ENCODE results near the gene TSFM. TPM values are rescaled to one million over a fixed set of nuclear protein-coding genes. Genes with fewer than 3 reads are reported as not detected.

Gene TSFM
- total RNA-seq, 4 donors from 2014 or later = 1.4 to 23.2 (median 18.9) TPM

GRCh38 chr12:57765698-57766463 is 16.7 kb upstream of the TSFM start:
- H3K9me3 ChIP-seq = no peaks in the 10 kb centered on the region
- in situ Hi-C loops (cut with MboI; ENCODE audit: low pct_ligation_motif_present in 1 of 4, low pct_unique_long_range_greater_than_20kb in 1 of 4, low sequenced_read_pairs in 3 of 4) = no loop called here
- H3K27me3 ChIP-seq = peaks cover 43% of the 10 kb centered on the region
- no peaks in the 10 kb centered on the region for H3K36me3 ChIP-seq
- no peak for DNase-seq
- H3K4me1 ChIP-seq = peaks cover 9 to 32% (median 31%) of the 10 kb centered on the region in 4 donors
- no peak overlapping the region for H3K27ac ChIP-seq
- TF ChIP-seq EP300 (IDR thresholded peaks at IDR 0.05; ENCODE audit: low read depth) = no peak
- TF ChIP-seq POLR2AphosphoS5 (IDR thresholded peaks at IDR 0.05) = no peak
- no peak for TF ChIP-seq CTCF (IDR thresholded peaks at IDR 0.05)
- no peak for TF ChIP-seq POLR2A (IDR thresholded peaks at IDR 0.05)
- intact Hi-C loops (cut with DNase I; ENCODE audit: low total_unique reads) = no loop called here
- 7 to 14% methylated on average over 2 to 37 of the region's 40 CpGs for WGBS, 2 donors (ENCODE audit: low coverage in 1 of 2)
- H3K4me3 ChIP-seq = peak overlapping the region in 3 of 4 donors; percentile 26 to 54 (median 41)

- Histone ChIP-seq H3K36me3 (no peaks in the 10 kb centered on the region), H3K9me3 (no peaks in the 10 kb centered on the region), H3K4me1 (peaks cover 15 to 40% (median 38%) of the 10 kb centered on the region in 4 donors), H3K27me3 (peaks cover 43% of the 10 kb centered on the region), H3K4me3 (peak within 1 kb of the TSS in 3 of 4 donors; percentile 26 to 54 (median 41)), H3K27ac (no peak within 1 kb of the TSS)
- intact Hi-C loops (cut with DNase I; ENCODE audit: low total_unique reads) = no loop called here
- no peak for DNase-seq
- TF ChIP-seq CTCF (IDR thresholded peaks at IDR 0.05) (no peak), EP300 (IDR thresholded peaks at IDR 0.05; ENCODE audit: low read depth) (no peak), POLR2AphosphoS5 (IDR thresholded peaks at IDR 0.05) (no peak), POLR2A (IDR thresholded peaks at IDR 0.05) (no peak)
- WGBS, 2 donors (ENCODE audit: low coverage in 1 of 2) = 12% methylated on average over 32 of the region's 38 CpGs; no CpG with 5 or more reads in 1 of the 2 donors
- in situ Hi-C loops (cut with MboI; ENCODE audit: low pct_ligation_motif_present in 1 of 4, low pct_unique_long_range_greater_than_20kb in 1 of 4, low sequenced_read_pairs in 3 of 4) = no loop called here
Observed at GRCh38 chr12:57766464-57767304, 15.9 kb upstream of the TSFM start, which contains the start of gene CYP27B1. Gene CYP27B1, minus strand, starts transcription at chr12:57767078. Its CDS starts 37 bp downstream, at chr12:57767041.

DNA sequence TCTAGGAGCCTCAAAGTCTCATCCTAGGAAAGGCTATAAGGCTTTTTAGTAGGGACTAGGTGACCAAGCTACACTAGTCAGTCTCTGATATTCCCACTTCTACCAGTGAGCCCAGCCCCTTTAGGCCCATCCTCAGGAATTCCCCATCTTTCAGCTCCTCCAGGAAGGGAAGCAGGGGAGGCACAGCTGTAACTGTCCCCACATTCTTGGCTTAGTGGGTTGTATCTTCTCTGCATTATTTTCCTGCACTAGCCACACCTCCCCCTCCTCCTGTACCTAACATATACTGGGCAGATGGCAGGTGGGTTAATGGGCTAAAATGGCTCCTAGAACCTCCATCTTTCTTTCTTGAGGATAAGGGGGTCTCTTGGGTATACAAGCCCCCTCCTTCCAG is 15.3 kb upstream of the TSFM start:
- TF ChIP-seq EP300 (IDR thresholded peaks at IDR 0.05; ENCODE audit: low read depth) (no peak), POLR2AphosphoS5 (IDR thresholded peaks at IDR 0.05) (no peak), POLR2A (IDR thresholded peaks at IDR 0.05) (no peak), CTCF (IDR thresholded peaks at IDR 0.05) (no peak)
- in situ Hi-C loops (cut with MboI; ENCODE audit: low pct_ligation_motif_present in 1 of 4, low pct_unique_long_range_greater_than_20kb in 1 of 4, low sequenced_read_pairs in 3 of 4) = no loop called here
- intact Hi-C loops (cut with DNase I; ENCODE audit: low total_unique reads) = no loop called here
- no peak for DNase-seq
- no peak overlapping the region for H3K4me3 ChIP-seq
- peaks cover 43% of the 10 kb centered on the region for H3K27me3 ChIP-seq
- H3K9me3 ChIP-seq = no peaks in the 10 kb centered on the region
- no peaks in the 10 kb centered on the region for H3K36me3 ChIP-seq
- H3K4me1 ChIP-seq = peaks cover 15 to 40% (median 39%) of the 10 kb centered on the region in 4 donors
- H3K27ac ChIP-seq = no peak overlapping the region

- Histone ChIP-seq H3K9me3 (no peaks in the 10 kb centered on the region), H3K4me3 (no peak overlapping the region), H3K27me3 (peaks cover 43% of the 10 kb centered on the region), H3K36me3 (no peaks in the 10 kb centered on the region), H3K4me1 (peaks cover 15 to 43% (median 40%) of the 10 kb centered on the region in 4 donors), H3K27ac (no peak overlapping the region)
- DNase-seq = no peak
- intact Hi-C loops (cut with DNase I; ENCODE audit: low total_unique reads) (no loop called here), in situ Hi-C loops (cut with MboI; ENCODE audit: low pct_ligation_motif_present in 1 of 4, low pct_unique_long_range_greater_than_20kb in 1 of 4, low sequenced_read_pairs in 3 of 4) (no loop called here)
- TF ChIP-seq CTCF (IDR thresholded peaks at IDR 0.05) = no peak
- no peak for TF ChIP-seq EP300 (IDR thresholded peaks at IDR 0.05; ENCODE audit: low read depth)
- TF ChIP-seq POLR2AphosphoS5 (IDR thresholded peaks at IDR 0.05) = no peak
- no peak for TF ChIP-seq POLR2A (IDR thresholded peaks at IDR 0.05)
- 91% methylated on average over 3 of the region's 3 CpGs; no CpG with 5 or more reads in 1 of the 2 donors for WGBS, 2 donors (ENCODE audit: low coverage in 1 of 2)
Observed at GRCh38 chr12:57767876-57768275, 14.7 kb upstream of the TSFM start.
